Middle frontal gyrus (tissue), 1 donor: ENCODE results near the gene ZNF277.

Experiments used
- DNase-seq: peaks from one replicate; pipeline ENCODE4 v3.0.0-alpha.2; 2015; ENCODE audit warnings: low spot score; ENCODE audit errors: extremely low spot score

Gene ZNF277

GRCh38 chr7:112206238-112206990 is at the start of gene ZNF277, which contains the start of gene DOCK4:
Gene ZNF277 (plus strand): TSS chr7:112206695. CDS start chr7:112206717, 22 bp downstream.
Gene DOCK4 (minus strand): TSS chr7:112206399. CDS start chr7:112206138, 261 bp downstream.
- DNase-seq: peak; percentile 100

- no peak for DNase-seq
These were observed 49.4 kb upstream of the ZNF277 start for GRCh38 chr7:112157072-112157471.

- no peak for DNase-seq
These were observed 47.1 kb upstream of the ZNF277 start for GRCh38 chr7:112159351-112159750.

- DNase-seq: no peak
These were observed 46.2 kb upstream of the ZNF277 start for GRCh38 chr7:112160130-112160770.

- no peak for DNase-seq
These were observed 45.7 kb upstream of the ZNF277 start for GRCh38 chr7:112160771-112161150.

- no peak for DNase-seq
These were observed 45.0 kb upstream of the ZNF277 start for GRCh38 chr7:112161253-112162141.

- no peak for DNase-seq
These were observed 44.2 kb upstream of the ZNF277 start for GRCh38 chr7:112162142-112162766.

GRCh38 chr7:112162784-112163506 is 43.5 kb upstream of the ZNF277 start:
- no peak for DNase-seq

- DNase-seq: no peak
These were observed 39.3 kb upstream of the ZNF277 start for GRCh38 chr7:112167147-112167546.

GRCh38 chr7:112168915-112169314 is 37.6 kb upstream of the ZNF277 start:
- no peak for DNase-seq

GRCh38 chr7:112171673-112172072 is 34.8 kb upstream of the ZNF277 start:
- DNase-seq: no peak

GRCh38 chr7:112172870-112173567 is 33.5 kb upstream of the ZNF277 start:
- DNase-seq: no peak

- DNase-seq: no peak
These were observed 33.0 kb upstream of the ZNF277 start for GRCh38 chr7:112173568-112173905.

GRCh38 chr7:112174192-112174591 is 32.3 kb upstream of the ZNF277 start:
- no peak for DNase-seq

- DNase-seq: no peak
These were observed 30.3 kb upstream of the ZNF277 start for GRCh38 chr7:112176241-112176640.

- no peak for DNase-seq
These were observed 29.6 kb upstream of the ZNF277 start for GRCh38 chr7:112176693-112177415.

- no peak for DNase-seq
These were observed 26.3 kb upstream of the ZNF277 start for GRCh38 chr7:112180223-112180622.

GRCh38 chr7:112182749-112183148 is 23.7 kb upstream of the ZNF277 start:
- no peak for DNase-seq

- no peak for DNase-seq
These were observed 23.2 kb upstream of the ZNF277 start for GRCh38 chr7:112183266-112183665.

GRCh38 chr7:112184455-112184854 is 22.0 kb upstream of the ZNF277 start:
- no peak for DNase-seq
